GM19463 (cell line): ENCODE results near the gene GPR75.
"Not testable (repeated sequence)": the region's sequence is repeated elsewhere in the genome, so short reads cannot be mapped to it uniquely, and the experiment has no call there.

Source experiments
- ATAC-seq: cut with Tn5 transposase; IDR thresholded peaks from one replicate; pipeline ENCODE4 v1.9.1; 2021; ENCODE audit warnings: mild to moderate bottlenecking, moderate library complexity; ENCODE audit not compliant: unreplicated experiment

Gene GPR75

DNA sequence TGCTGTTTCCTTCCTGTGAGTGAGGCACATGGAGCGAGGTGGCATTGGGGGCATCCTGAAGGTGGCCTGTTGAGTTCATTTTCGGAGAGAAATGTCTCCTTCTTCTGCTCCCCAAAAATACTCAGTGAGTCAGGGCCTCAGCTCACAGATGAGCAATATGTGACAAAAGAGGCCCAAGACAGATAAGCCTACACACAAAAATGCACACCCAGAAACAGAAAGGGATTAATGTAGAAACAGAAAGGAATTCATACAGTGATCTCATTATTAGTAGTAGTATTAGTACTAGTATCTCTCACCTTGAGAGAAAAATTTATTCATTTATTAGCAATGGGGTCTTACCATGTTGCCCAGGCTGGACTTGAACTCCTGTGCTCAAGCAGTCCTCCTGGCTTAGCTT, 5.1 kb downstream of the GPR75 start:
- ATAC-seq, result no peak

- no peak for ATAC-seq
Observed at GRCh38 chr2:53852532-53852931, 7.2 kb downstream of the GPR75 start.

- ATAC-seq, result not testable (repeated sequence)
Observed at GRCh38 chr2:53851052-53851757, 8.6 kb downstream of the GPR75 start.

- ATAC-seq, result no peak
Observed at GRCh38 chr2:53848062-53848461, 11.7 kb downstream of the GPR75 start.

DNA sequence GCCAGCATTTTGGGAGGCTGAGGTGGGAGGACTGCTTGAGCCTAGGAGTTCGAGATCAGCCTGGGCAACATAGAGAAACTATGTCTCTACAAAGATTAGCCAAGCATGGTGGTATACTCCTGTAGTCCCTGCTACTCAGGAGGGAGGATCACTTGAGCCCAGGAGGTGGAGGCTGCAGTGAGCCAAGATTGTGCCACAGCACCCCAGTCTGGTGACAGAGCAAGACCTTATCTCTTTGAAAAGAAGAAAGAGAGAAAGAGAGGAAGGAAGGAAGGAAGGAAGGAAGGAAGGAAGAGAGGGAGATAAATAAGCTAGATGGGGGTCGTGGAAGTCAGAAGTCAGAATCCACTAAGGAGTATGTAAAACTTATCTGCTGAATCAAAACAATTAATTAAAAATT, 16.2 kb downstream of the GPR75 start:
- no peak for ATAC-seq

DNA sequence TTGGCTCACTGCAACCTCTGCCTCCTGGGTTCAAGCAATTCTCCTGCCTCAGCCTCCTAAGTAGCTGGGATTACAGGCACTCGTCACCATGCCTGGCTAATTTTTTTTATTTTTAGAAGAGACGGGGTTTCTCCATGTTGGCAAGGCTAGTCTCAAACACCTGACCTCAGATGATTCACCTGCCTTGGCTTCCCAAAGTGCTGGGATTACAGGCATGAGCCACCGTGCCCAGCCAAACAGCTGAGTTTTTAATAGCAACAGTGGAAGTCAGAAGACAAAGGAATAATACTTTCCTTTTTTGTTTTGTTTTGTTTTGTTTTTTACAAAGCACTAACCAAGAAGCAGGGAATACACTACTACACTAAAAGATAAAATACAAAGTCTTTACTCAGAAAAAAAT, 16.9 kb downstream of the GPR75 start:
- no peak for ATAC-seq

DNA sequence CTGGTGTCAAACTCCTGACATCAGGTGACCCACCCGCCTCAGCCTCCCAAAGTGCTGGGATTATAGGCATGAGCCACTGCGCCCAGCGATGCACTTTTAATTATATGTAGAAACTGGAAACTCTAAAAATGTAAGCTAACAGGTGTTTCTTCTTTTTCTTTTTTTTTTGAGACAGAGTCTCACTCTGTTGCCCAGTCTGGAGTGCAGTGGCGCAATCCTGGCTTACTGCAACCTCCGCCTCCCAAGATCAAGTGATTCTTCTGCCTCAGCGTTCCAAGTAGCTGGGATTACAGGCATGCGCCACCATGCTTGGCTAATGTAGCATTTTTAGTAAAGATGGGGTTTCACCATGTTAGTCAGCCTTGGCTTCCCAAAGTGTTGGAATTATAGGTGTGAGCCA, 18.1 kb downstream of the GPR75 start:
- not testable (repeated sequence) for ATAC-seq

DNA sequence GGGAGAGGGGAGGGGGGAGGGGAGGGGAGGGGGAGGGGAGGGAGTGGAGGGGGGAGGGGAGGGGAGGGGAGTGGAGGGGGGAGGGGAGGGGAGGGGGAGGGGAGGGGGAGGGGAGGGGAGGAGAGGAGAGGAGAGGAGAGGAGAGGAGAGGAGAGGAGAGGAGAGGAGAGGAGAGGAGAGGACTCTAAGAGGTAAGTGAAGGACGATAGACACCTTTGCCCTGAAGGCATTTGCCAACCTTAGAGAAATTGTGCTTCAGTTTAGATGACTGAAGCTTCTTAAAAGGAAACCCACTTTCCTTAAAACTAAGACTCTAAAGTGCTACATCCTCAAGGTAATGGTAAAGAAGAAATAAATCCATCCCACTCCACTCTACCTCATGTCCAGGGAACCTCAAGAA, 19.2 kb downstream of the GPR75 start:
- ATAC-seq, result no peak

- ATAC-seq, result not testable (repeated sequence)
Observed at GRCh38 chr2:53829980-53830290, 29.8 kb downstream of the GPR75 start.

DNA sequence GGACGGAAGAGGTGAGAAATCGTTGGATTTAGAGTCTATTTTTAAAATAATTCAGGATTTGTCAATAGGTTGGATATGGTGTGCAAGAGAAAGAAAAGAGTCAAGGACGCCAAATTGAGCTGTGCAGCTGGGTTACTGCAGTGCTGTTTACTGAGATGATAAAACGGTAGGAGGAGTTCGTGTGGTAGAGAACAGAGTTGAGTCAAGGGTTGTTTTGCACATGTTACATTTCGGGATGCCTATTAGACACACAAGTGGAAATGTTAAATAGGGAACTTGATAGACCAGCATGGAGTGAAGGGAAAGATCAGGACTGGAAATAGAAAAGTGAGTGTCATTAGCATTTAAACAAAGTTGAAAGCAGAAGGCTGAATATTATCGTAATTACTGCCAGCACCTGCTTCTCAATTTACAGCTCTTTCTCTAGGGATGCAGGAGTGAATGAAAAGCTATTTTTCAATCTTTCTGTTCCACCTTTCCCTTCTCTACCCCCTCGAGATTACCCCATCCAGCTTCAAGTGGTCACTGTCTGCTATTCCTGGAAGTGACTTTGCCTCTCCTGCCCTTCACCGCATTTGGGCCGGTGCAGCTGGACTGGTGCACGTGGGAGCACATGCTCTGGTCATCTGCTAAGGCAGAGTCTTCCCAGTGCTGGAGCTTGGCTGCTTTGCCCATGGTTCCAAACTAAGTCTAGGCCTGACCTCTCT, 30.3 kb downstream of the GPR75 start:
- ATAC-seq, result no peak

GRCh38 chr2:53828331-53828730, 31.4 kb downstream of the GPR75 start:
- ATAC-seq, result no peak

DNA sequence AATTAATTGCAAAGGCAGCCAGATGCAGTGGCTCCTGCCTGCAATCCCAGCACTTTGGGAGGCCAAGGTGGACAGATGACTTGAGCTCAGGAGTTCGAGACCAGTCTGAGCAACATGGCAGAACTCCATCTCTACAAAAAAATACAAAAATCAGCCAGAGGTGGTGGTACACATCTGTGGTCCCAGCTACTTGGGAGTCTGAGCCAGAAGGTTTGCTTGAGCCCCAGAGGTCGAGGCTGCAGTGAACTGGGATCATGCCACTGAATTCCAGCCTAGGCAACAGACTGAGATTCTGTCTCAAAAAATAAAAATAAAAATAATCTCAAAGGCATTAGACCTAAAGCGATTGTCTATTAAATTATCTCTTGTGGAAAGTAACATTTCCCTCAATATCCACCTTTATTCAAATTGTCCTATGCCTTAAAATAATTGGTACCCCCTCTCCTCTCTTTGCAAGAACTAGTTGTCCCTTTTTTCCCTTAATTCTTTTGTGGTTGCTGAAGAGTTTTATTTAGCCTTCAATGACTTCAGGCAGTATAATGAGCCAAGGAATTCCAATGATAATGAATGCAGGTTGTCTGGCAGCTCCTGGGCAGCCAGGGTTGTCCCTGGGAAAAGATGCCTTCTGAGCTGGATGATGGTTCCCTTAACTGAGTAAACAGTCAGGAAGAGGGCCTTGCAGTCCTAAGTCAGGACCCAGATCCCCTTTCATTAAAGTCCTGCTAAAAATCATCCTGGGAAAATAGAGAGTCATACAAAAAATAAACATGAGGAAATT, 32.2 kb downstream of the GPR75 start:
- no peak for ATAC-seq

GRCh38 chr2:53826587-53827397, 33.0 kb downstream of the GPR75 start:
- ATAC-seq, result no peak

GRCh38 chr2:53826030-53826410, 33.7 kb downstream of the GPR75 start:
- no peak for ATAC-seq

- ATAC-seq, result not testable (repeated sequence)
Observed at GRCh38 chr2:53823639-53824038, 36.1 kb downstream of the GPR75 start.

- no peak for ATAC-seq
Observed at GRCh38 chr2:53821810-53822209, 38.0 kb downstream of the GPR75 start.

DNA sequence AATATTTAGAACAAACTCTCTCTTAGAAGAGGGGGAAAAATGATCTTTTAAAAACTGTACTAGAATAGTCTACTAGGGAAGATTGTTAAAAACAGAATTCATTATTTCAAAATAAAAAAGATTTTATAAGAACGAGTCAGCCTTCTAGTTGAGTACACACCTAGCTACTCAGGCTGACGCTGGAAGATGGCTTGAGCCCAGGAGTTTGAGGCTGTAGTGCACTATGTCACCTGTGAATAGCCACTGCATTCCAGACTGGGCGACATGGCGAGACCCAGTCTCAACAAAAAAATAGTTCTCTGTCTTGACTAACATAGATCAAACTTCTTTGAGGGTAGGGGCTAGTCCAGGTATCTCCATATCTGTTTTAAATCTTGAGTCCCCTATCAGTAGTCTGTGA, 39.1 kb downstream of the GPR75 start:
- no peak for ATAC-seq

GRCh38 chr2:53820048-53820447, 39.7 kb downstream of the GPR75 start:
- no peak for ATAC-seq

DNA sequence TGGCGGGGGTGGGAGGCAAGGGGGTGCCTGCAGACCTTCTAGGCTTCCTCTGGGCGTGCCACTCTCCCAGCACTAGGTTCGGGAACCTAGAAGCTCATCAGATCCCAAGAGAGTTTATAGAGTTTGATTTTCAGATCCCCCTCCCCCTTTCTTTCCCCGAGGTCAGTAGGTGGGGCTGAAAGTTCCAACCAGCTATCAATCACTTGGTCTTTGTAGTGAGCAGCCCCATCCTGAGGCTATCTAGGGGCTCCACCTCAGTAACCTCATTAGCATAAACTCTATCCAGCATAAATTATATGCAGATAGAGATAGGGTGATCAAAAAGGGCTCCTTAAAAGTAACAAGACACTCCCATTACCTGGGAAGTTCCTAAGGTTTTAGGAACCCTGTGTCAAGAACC, 40.1 kb downstream of the GPR75 start:
- no peak for ATAC-seq

GRCh38 chr2:53818854-53819435, 40.8 kb downstream of the GPR75 start:
- no peak for ATAC-seq

GRCh38 chr2:53813151-53813550, 46.6 kb downstream of the GPR75 start:
- no peak for ATAC-seq
